GM19025 (cell line): ENCODE results near the gene HAND1.

ENCODE experiments used
- ATAC-seq: cut with Tn5 transposase; IDR thresholded peaks from one replicate; pipeline ENCODE4 v1.9.1; 2021; ENCODE audit warnings: mild to moderate bottlenecking, low read depth, moderate library complexity; ENCODE audit not compliant: unreplicated experiment

HAND1 gene

DNA sequence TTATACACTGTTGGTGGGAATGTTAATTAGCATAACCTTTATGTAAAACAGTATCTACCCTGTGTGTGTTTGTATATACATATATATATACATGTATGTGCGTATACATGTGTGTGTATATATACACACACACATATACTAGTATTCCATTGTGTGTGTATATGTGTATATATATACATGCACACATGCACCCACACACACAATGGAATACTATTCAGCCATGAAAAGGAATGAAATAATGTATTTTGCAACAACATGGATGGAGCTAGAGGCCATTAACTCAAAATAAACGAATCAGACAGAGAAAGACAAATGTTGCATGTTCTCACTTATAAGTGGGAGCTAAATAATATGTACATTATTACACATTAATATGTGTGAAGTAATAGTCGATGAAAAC, 49.8 kb downstream of the HAND1 start:
- ATAC-seq: no peak
